DND-41 (cell line): ENCODE data around the gene CTXND1.

ENCODE experiments used
- ATAC-seq: fragments of 200-7000 bp; cut with Tn5 transposase; 3 replicates; pipeline ENCODE4 v1.9.1; 2021; ENCODE audit warnings: low read depth; ENCODE audit not compliant: insufficient read depth
- DNase-seq: peaks from one replicate; pipeline ENCODE4 v3.0.0-alpha.2; 2020
- H2AFZ ChIP-seq: 2 replicates; pipeline ENCODE4 v1.6.0; 2012; ENCODE audit warnings: low read depth, low read length
- H3K27ac ChIP-seq: 2 replicates; pipeline ENCODE4 v1.5.1; 2012; ENCODE audit warnings: low read length, inconsistent platforms
- H3K27me3 ChIP-seq: fragments of 200-600 bp; sonication (generic); 2 replicates; pipeline ENCODE4 v1.6.0; 2012; ENCODE audit warnings: low read length, mild to moderate bottlenecking, inconsistent platforms; ENCODE audit not compliant: insufficient read depth, poor library complexity
- H3K36me3 ChIP-seq: 2 replicates; pipeline ENCODE4 v1.5.1; 2012; ENCODE audit warnings: low read length, inconsistent platforms; ENCODE audit not compliant: insufficient read depth
- H3K4me1 ChIP-seq: 2 replicates; pipeline ENCODE4 v1.5.1; 2012; ENCODE audit warnings: mild to moderate bottlenecking, low read length; ENCODE audit not compliant: insufficient read depth
- H3K4me2 ChIP-seq: 2 replicates; pipeline ENCODE4 v1.6.0; 2012; ENCODE audit warnings: mild to moderate bottlenecking, moderate library complexity, low read length, inconsistent platforms; ENCODE audit not compliant: insufficient read depth
- H3K4me3 ChIP-seq, 2 experiments: fragments of 200-600 bp in 1 of 2; shearing (Covaris generic) in 1 of 2; 2 replicates each; pipeline ENCODE4 v1.5.1; 2012 to 2016; ENCODE audit warnings: inconsistent platforms in 2 of 2, low read length in 2 of 2, mild to moderate bottlenecking in 2 of 2, low read depth in 1 of 2, moderate library complexity in 1 of 2
- H3K79me2 ChIP-seq: 2 replicates; pipeline ENCODE4 v1.6.0; 2012; ENCODE audit warnings: low read length, inconsistent platforms; ENCODE audit not compliant: insufficient read depth
- H3K9ac ChIP-seq: 2 replicates; pipeline ENCODE4 v1.6.0; 2012; ENCODE audit warnings: low read depth, mild to moderate bottlenecking, inconsistent platforms, low read length, moderate library complexity
- H3K9me3 ChIP-seq: 2 replicates; pipeline ENCODE4 v1.5.1; 2012; ENCODE audit warnings: low read length, moderate library complexity, mild to moderate bottlenecking, inconsistent platforms; ENCODE audit not compliant: insufficient read depth, severe bottlenecking
- H4K20me1 ChIP-seq: 2 replicates; pipeline ENCODE4 v1.6.0; 2012; ENCODE audit warnings: low read length; ENCODE audit not compliant: insufficient read depth
- EZH2 ChIP-seq: IDR thresholded peaks from 3 replicates; pipeline ENCODE4 v1.6.1; 2012; ENCODE audit warnings: borderline replicate concordance, low read depth, mild to moderate bottlenecking, moderate library complexity, low read length, inconsistent platforms; ENCODE audit not compliant: severe bottlenecking
- TF ChIP-seq, protein P1 (sequence below): IDR thresholded peaks from 2 replicates; pipeline ENCODE4 v1.5.1; 2012; ENCODE audit warnings: borderline replicate concordance, low read length, moderate library complexity, mild to moderate bottlenecking; ENCODE audit not compliant: poor library complexity, severe bottlenecking; ENCODE audit errors: extremely low read depth

Gene CTXND1

GRCh38 chr15:80208758-80209734, 43.0 kb downstream of the CTXND1 start:
- H2AFZ ChIP-seq: no peak overlapping the region
- H3K4me3 ChIP-seq: no peak overlapping the region
- no peak for ATAC-seq
- no peak for DNase-seq
- H3K4me2 ChIP-seq: no peak overlapping the region
- H4K20me1 ChIP-seq: no peaks in the 10 kb centered on the region
- no peaks in the 10 kb centered on the region for H3K79me2 ChIP-seq
- no peaks in the 10 kb centered on the region for H3K36me3 ChIP-seq
- H3K4me1 ChIP-seq: no peaks in the 10 kb centered on the region
- H3K27me3 ChIP-seq: peaks cover 12% of the 10 kb centered on the region
- no peak for TF ChIP-seq EZH2
- TF ChIP-seq, protein P1, sequence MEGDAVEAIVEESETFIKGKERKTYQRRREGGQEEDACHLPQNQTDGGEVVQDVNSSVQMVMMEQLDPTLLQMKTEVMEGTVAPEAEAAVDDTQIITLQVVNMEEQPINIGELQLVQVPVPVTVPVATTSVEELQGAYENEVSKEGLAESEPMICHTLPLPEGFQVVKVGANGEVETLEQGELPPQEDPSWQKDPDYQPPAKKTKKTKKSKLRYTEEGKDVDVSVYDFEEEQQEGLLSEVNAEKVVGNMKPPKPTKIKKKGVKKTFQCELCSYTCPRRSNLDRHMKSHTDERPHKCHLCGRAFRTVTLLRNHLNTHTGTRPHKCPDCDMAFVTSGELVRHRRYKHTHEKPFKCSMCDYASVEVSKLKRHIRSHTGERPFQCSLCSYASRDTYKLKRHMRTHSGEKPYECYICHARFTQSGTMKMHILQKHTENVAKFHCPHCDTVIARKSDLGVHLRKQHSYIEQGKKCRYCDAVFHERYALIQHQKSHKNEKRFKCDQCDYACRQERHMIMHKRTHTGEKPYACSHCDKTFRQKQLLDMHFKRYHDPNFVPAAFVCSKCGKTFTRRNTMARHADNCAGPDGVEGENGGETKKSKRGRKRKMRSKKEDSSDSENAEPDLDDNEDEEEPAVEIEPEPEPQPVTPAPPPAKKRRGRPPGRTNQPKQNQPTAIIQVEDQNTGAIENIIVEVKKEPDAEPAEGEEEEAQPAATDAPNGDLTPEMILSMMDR: no peak
- H3K9me3 ChIP-seq: no peaks in the 10 kb centered on the region
- H3K27ac ChIP-seq: no peak overlapping the region
- no peak overlapping the region for H3K9ac ChIP-seq

DNA sequence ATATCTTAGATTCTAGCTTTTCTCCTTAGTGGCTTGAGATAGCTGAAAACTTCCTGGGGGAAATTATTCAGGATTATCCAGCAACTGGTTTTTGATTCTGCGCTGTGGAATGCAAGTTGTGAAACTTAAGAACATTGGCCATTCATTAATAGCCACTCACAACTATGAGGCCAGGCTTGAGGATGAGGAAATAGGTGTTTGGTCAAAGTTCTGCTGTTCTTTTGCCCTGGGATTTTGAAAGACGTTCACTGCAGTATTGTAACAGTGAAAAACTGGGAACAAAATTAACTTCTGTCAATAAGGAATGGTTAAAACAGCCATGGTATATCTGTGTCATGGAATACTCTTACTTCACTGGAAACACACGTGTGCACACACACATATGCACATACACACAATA, 44.1 kb downstream of the CTXND1 start:
- Histone ChIP-seq H3K27me3 (peaks cover 12% of the 10 kb centered on the region), H3K4me3 (no peak overlapping the region), H3K4me1 (no peaks in the 10 kb centered on the region), H3K79me2 (no peaks in the 10 kb centered on the region), H3K9ac (no peak overlapping the region), H3K36me3 (no peaks in the 10 kb centered on the region), H2AFZ (no peak overlapping the region), H4K20me1 (no peaks in the 10 kb centered on the region), H3K9me3 (no peaks in the 10 kb centered on the region), H3K27ac (no peak overlapping the region), H3K4me2 (no peak overlapping the region)
- DNase-seq (no peak), ATAC-seq (no peak)
- TF ChIP-seq, protein P1: no peak
- TF ChIP-seq EZH2: no peak

GRCh38 chr15:80204231-80204630, 47.8 kb downstream of the CTXND1 start:
- DNase-seq: no peak
- Histone ChIP-seq H3K27me3 (peaks cover 5% of the 10 kb centered on the region), H3K9me3 (no peaks in the 10 kb centered on the region), H3K4me1 (no peaks in the 10 kb centered on the region), H4K20me1 (no peaks in the 10 kb centered on the region), H2AFZ (no peak overlapping the region), H3K79me2 (no peaks in the 10 kb centered on the region), H3K36me3 (no peaks in the 10 kb centered on the region), H3K4me2 (no peak overlapping the region), H3K27ac (no peak overlapping the region), H3K9ac (no peak overlapping the region), H3K4me3 (no peak overlapping the region)
- ATAC-seq: no peak
- no peak for TF ChIP-seq EZH2
- TF ChIP-seq, protein P1: no peak
